EL (cell line): ENCODE results near the gene GLIPR2.
"Not testable (repeated sequence)": the region's sequence is repeated elsewhere in the genome, so short reads cannot be mapped to it uniquely, and the experiment has no call there.

ENCODE experiments used
- DNase-seq: peaks from one replicate; pipeline ENCODE4 v3.0.0-alpha.2; 2016

The GLIPR2 gene

DNA sequence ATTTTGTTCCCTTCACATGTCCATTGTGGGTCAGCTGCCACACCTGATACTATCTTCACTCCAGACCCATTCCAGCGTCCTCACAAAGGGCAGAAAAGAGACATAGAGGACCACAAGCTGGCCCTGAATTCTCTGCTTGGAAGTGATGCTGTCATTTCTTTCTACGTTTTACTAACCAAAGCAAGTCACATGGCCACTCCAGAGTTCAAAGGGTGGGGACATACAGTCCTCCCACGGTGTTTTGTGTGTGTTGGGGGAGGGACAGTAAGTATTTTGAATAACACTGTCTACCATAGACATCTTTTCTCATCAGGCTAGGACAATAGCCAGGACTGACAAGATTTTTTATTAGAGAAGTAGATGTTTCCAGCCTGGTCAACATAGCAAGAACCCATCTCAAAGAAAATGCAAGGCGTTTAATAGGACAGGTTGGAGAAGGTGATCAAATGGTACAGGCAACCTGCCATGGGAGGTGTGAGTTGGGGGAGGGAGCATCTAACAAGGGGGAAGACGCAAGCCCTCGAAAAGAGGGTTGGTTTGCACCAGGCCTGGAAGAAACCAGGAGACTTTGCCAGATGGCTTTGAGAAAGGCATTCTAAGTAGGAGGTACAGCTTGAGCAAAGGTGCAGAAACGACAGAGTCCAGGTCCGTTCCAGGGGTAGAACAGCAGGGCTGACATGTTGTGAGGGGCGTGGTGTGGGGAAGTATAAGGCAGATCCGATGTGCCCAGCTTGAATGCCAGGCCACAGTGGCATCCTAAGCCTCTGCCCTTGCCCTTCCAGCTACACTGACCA, 11.3 kb upstream of the GLIPR2 start:
- DNase-seq, result no peak

DNA sequence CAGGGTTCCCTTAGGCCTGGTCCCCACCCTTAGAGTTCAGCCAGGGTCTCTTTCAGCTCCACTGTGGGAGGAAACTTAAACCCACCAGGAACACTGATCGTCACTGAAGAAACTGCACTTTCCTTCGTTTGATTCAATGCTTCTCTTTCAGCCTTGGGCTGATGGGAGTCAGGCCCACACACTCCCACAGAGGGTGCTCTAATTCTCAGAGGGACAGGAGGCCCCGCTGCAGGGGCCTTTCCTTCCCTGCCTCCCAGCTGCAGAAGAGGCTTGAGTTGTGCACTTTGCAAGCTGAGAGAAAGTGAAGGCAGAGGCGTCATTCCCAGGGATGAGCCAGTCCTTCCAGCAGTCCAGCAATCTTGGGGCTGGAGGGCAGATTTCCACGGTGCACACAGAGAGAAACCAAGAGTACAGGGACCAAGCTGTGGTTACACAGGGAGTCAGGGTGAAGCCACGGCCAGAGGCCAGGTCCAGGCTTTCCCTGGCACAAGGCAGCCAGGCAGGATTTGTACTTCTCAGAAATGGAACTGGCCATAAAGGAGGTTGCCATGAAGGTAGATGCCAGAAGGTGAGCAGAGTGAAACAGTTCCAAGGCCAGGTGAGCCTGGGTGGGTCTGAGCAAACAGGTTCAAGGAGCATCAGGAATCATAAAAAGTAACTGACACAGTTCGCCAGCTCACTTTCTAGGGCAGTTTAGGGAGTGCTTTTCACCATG, 10.4 kb upstream of the GLIPR2 start:
- DNase-seq, result no peak

GRCh38 chr9:36127652-36128244, 8.8 kb upstream of the GLIPR2 start:
- no peak for DNase-seq

DNA sequence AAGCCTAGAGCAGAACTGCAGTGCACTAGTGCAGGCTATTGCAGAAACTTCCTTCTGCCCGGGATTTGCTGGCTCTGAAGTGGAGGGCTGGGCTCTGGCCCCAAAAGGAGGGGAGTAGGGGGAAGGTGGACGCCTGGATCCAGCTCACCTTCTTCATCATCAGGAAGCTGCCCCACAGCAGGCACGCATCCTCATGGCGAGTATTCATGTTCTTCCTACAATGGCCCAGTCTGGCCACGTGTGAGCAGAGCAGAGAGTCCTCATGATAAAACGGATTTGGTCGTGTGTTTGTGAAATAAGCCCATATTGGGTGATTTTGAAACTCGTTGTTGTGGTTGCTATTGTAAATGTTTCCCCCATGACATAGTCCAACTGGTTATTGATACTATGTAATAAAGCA, 8.2 kb upstream of the GLIPR2 start:
- no peak for DNase-seq

DNA sequence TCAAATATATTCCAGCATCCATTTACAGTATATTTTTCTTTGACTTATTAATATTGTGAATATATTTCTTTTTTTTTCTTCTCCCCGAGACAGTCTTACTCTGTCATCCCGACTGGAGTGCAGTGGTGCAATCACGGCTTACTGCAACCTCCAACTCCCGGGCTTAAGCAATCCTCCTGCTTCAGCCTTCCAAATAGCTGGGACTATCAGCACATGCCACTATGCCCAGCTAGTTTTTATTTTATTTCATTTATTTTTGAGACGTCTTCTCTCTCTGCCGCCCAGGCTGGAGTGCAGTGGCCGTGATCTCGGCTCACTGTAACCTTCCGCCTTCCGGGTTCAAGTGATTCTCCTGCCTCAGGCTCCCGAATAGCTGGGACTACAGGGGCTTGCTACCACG, 7.4 kb upstream of the GLIPR2 start:
- DNase-seq, result no peak

GRCh38 chr9:36131666-36132065, 4.9 kb upstream of the GLIPR2 start:
- not testable (repeated sequence) for DNase-seq

GRCh38 chr9:36132086-36132485, 4.4 kb upstream of the GLIPR2 start:
- DNase-seq, result peak; percentile 52

DNA sequence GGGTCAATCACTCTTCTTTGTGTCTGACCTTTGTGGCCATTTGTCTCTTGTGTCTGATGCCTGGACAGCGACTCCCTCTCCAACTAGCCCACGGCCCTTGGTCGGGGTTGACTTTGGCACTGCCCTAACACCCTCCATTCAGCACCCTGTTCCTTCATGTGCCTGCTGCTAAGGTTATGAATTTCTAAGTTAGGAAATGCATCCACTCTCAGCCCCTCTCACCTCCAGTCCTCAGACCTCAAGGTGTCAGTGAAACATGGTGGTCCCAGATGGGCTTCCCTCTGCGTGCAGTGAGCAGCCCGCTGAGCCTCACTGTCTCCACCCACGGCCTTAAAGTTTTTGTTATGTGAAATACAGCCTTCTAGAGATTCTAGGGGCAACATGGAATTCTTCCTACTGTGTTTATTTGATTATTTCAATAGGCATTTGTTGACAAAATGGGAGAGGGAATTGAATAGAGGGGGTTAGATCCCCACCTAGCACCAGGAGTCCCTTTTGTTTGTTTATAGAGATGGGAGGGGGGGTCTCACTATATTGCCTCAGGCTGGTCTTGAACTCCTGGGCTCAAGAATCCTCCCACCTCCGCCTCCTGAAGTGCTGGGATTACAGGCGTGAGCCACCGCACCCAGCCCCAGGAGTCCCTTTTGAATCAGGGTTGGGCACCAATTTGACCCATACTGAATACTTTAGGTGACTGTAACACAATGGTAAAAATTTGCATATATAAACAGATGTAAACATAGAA, 1.6 kb upstream of the GLIPR2 start:
- DNase-seq, result no peak

GRCh38 chr9:36135741-36136271, 727 bp upstream of the GLIPR2 start:
- no peak for DNase-seq

DNA sequence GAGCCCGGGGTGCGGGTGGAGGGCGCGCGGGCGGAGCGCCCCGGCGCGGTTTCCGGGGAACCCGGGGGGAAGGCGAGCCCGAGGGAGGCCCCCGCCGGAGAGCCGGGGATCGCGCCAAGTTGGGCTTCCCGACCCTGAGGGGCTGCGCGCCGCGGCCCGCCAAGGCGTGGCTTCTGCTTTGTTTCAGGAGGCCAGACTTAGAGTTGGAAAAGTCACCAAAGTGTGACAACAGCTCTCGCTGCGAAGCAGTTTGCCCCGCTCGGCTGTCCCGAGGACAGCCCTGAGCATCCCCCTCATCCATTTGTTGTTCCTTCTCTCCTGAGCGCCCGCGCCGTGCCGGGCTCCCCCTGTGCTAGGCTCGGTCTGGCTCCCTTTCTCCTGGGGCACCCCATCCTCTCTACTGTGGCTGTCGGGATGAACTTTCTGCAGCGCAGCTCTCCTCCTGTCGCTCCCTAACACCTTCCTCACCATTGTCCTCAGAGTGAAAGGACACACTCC, 410 bp downstream of the GLIPR2 start:
- DNase-seq, result no peak

DNA sequence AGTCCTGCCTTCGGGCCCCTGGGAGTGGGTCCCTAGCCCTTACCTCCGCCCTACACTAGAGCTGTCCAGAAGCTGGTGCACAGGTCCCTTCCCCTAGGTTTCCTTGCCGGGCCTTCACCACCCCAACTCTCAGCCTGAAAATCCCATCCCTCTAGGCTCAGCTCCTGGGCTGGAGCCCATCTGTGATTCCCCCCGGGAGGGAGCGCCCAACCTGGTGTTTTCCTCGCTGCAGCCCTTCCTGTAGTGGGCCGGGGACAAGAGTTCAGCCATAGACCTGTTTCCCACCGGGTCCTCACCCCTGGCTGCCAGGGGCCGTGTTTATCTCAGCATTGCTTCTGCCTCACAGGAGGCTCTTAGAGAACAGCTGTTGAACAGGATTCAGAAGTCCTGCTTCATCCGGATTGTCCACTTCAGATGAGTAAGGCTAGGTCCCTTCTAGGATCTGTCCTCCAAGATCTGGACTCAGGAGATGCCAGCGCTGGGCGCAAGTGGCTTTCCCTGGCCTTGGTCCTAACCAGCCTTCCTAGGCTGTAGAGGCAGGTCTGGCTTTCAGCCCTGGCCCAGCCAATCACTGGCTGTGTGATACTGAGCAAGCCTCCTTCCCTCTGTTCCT, 965 bp downstream of the GLIPR2 start:
- DNase-seq, result no peak

DNA sequence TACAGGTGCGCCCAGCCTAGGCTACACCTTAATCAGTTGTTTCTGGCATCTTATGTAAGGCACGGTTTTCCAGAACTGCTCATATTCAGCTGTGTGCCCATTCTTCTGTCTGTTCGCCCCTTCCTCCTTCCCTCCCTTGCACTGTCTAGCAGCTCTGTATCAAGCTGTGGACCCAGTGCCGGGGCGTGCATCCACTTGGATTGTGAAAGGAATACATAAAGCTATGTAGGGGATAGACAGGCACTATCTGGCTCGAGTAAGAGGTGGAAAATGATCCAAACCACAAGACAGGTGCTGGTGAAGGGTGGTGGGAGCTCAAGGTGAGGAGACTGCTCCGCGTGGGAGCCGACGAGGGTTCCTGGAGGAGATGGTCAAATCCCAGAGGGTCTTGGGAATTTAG, 2.0 kb downstream of the GLIPR2 start:
- no peak for DNase-seq

DNA sequence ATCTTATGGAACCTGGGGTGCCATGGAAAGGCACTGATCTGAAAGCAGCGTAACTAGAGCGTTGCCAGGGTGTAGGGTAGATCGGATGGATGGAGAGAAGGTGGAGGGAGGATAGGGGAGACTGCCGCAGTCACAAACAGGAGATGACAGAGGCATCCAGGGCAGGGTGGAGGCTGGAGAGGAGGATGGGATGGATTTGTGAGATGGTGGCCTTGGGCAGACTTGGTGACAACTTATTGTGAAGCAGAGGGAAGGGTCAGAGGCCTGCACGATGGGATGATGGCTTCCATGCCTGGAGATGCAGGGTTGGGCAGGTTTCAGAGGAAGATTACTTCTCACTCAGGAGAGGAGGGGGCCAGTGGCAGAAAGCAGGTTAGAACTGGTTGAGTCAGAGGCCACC, 2.4 kb downstream of the GLIPR2 start:
- no peak for DNase-seq

GRCh38 chr9:36140086-36141084, 3.9 kb downstream of the GLIPR2 start:
- no peak for DNase-seq

DNA sequence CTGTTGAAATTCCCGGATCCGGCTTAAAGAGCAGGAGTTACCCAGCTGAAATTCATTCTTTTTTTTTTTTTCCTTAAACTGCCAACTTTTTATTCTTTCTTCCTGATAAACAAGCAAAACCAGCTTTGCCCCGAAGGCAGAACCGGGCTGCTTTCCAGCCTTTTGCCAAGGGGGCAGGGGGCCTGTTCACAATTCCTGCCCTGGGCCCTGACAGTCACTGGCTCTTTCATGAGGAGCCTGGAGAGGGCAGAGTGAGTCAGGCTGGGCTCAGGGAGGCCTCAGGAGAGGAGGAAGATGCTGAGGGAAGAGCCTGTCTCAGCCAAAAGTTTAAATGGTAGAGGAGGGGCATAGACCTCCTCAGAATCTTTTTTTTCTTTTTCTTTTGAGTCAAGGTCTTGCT, 4.8 kb downstream of the GLIPR2 start:
- DNase-seq, result peak; percentile 47

GRCh38 chr9:36141761-36142160, 5.2 kb downstream of the GLIPR2 start:
- no peak for DNase-seq

GRCh38 chr9:36142510-36143244, 6.1 kb downstream of the GLIPR2 start:
- no peak for DNase-seq

- DNase-seq, result no peak
Measured at GRCh38 chr9:36143245-36143641, 6.7 kb downstream of the GLIPR2 start.

- DNase-seq, result no peak
Measured at GRCh38 chr9:36144309-36145232, 8.0 kb downstream of the GLIPR2 start.
